OCI-LY7 (cell line): ENCODE data around the gene RETNLB.

ENCODE experiments used
- EZH2phosphoT487 ChIP-seq: fragments of 200-600 bp; sonication (generic); IDR thresholded peaks from 2 replicates; pipeline ENCODE4 v1.6.1; 2018; ENCODE audit warnings: low read depth, borderline replicate concordance, mild to moderate bottlenecking, mixed run types, antibody characterized with exemption, low read length, moderate library complexity, mixed read lengths
- TF ChIP-seq, protein P1 (sequence below): fragments of 200-600 bp; sonication (generic); conservative IDR thresholded peaks from 2 replicates; pipeline ENCODE4 v1.5.1; 2014; ENCODE audit warnings: mild to moderate bottlenecking, antibody characterized with exemption, low read length, moderate library complexity, mixed read lengths

GRCh38 chr3:108742929-108743328 is 14.3 kb downstream of the RETNLB start:
- TF ChIP-seq, protein P1, sequence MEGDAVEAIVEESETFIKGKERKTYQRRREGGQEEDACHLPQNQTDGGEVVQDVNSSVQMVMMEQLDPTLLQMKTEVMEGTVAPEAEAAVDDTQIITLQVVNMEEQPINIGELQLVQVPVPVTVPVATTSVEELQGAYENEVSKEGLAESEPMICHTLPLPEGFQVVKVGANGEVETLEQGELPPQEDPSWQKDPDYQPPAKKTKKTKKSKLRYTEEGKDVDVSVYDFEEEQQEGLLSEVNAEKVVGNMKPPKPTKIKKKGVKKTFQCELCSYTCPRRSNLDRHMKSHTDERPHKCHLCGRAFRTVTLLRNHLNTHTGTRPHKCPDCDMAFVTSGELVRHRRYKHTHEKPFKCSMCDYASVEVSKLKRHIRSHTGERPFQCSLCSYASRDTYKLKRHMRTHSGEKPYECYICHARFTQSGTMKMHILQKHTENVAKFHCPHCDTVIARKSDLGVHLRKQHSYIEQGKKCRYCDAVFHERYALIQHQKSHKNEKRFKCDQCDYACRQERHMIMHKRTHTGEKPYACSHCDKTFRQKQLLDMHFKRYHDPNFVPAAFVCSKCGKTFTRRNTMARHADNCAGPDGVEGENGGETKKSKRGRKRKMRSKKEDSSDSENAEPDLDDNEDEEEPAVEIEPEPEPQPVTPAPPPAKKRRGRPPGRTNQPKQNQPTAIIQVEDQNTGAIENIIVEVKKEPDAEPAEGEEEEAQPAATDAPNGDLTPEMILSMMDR, result no peak
- no peak for TF ChIP-seq EZH2phosphoT487
